IMR-90 (cell line): ENCODE data around the gene MMP27. TPM values are rescaled to one million over a fixed set of nuclear protein-coding genes. Genes with fewer than 3 reads are reported as not detected.

Experiments used
- ATAC-seq: fragments of 200-7000 bp; cut with Tn5 transposase; 2 replicates; pipeline ENCODE4 v1.9.1; 2020; ENCODE audit warnings: low read depth, mild to moderate bottlenecking, moderate library complexity
- BruUV-seq: library from RNA; stranded (reverse); fragments of 400-500 nt; replicated peaks from 2 replicates; lab custom pipeline; 2021; lab: Mats Ljungman, UMichigan
- CTCF ChIA-PET: fragments of 300-600 bp; formaldehyde crosslinking; extraction: SDS; loops from one replicate; lab custom pipeline; 2021; ENCODE audit warnings: antibody characterized with exemption; lab: Yijun Ruan, JAX
- POLR2A ChIA-PET: fragments of 300-600 bp; sonication (Branson Sonifier 250); formaldehyde crosslinking; loops from one replicate; lab custom pipeline; 2022; ENCODE audit warnings: antibody characterized with exemption; ENCODE audit not compliant: unreplicated experiment; lab: Charles Lee
- DNase-seq: peaks from one replicate; pipeline ENCODE4 v3.0.0; 2013
- H2AFZ ChIP-seq: replicated peaks from 2 replicates; pipeline ENCODE3; 2013; ENCODE audit warnings: low read length, mild to moderate bottlenecking; ENCODE audit not compliant: poor library complexity
- H2AK5ac ChIP-seq: 2 replicates; pipeline ENCODE4 v1.6.1; 2013; ENCODE audit warnings: low read depth, low read length, inconsistent platforms
- H2AK9ac ChIP-seq: replicated peaks from 2 replicates; pipeline ENCODE3; 2013; ENCODE audit warnings: mild to moderate bottlenecking, low read depth, low read length, moderate library complexity; ENCODE audit not compliant: poor library complexity
- H2BK120ac ChIP-seq: 2 replicates; pipeline ENCODE4 v1.6.1; 2013; ENCODE audit warnings: low read depth, low read length, inconsistent platforms
- H2BK15ac ChIP-seq: 3 replicates; pipeline ENCODE4 v1.6.1; 2013; ENCODE audit warnings: low read depth, low read length, inconsistent platforms
- H2BK20ac ChIP-seq: 2 replicates; pipeline ENCODE4 v1.6.1; 2013; ENCODE audit warnings: low read depth, mild to moderate bottlenecking, inconsistent platforms, low read length, moderate library complexity
- H2BK5ac ChIP-seq: 2 replicates; pipeline ENCODE4 v1.6.1; 2013; ENCODE audit warnings: mild to moderate bottlenecking, low read depth, low read length, inconsistent platforms; ENCODE audit not compliant: poor library complexity, severe bottlenecking
- H3K14ac ChIP-seq: replicated peaks from 2 replicates; pipeline ENCODE4 v1.6.1; 2013; ENCODE audit warnings: low read depth, low read length, inconsistent platforms
- H3K18ac ChIP-seq: 2 replicates; pipeline ENCODE4 v1.6.1; 2013; ENCODE audit warnings: low read depth, low read length, control low read depth
- H3K23ac ChIP-seq: 2 replicates; pipeline ENCODE4 v1.6.1; 2013; ENCODE audit warnings: low read depth, low read length, inconsistent platforms
- H3K27ac ChIP-seq: 2 replicates; pipeline ENCODE4 v1.5.1; 2013; ENCODE audit warnings: mild to moderate bottlenecking, control low read depth, low read length; ENCODE audit not compliant: insufficient read depth
- H3K27me3 ChIP-seq: 2 replicates; pipeline ENCODE4 v1.6.1; 2013; ENCODE audit warnings: low read length; ENCODE audit not compliant: control insufficient read depth, insufficient read depth
- H3K36me3 ChIP-seq: 2 replicates; pipeline ENCODE4 v1.6.1; 2013; ENCODE audit warnings: low read length, mixed read lengths; ENCODE audit not compliant: control insufficient read depth, insufficient read depth
- H3K4ac ChIP-seq: 2 replicates; pipeline ENCODE4 v1.6.1; 2013; ENCODE audit warnings: low read depth, low read length, inconsistent platforms
- H3K4me1 ChIP-seq: 2 replicates; pipeline ENCODE4 v1.6.1; 2013; ENCODE audit warnings: low read length, mixed read lengths; ENCODE audit not compliant: control insufficient read depth, insufficient read depth
- H3K4me2 ChIP-seq: 2 replicates; pipeline ENCODE4 v1.6.1; 2013; ENCODE audit warnings: low read depth, mild to moderate bottlenecking, control low read depth, low read length, moderate library complexity
- H3K4me3 ChIP-seq: 2 replicates; pipeline ENCODE4 v1.5.1; 2013; ENCODE audit warnings: low read depth, mild to moderate bottlenecking, control low read depth, low read length, moderate library complexity; ENCODE audit not compliant: insufficient read depth
- H3K56ac ChIP-seq: 2 replicates; pipeline ENCODE4 v1.6.1; 2013; ENCODE audit warnings: low read length, inconsistent platforms; ENCODE audit not compliant: insufficient read depth; ENCODE audit errors: extremely low read depth
- H3K79me1 ChIP-seq, 2 experiments: 2 replicates each; pipeline ENCODE4 v1.6.1; 2013; ENCODE audit warnings: low read length in 2 of 2, inconsistent platforms in 1 of 2, low read depth in 1 of 2
- H3K9ac ChIP-seq: 2 replicates; pipeline ENCODE4 v1.6.1; 2013; ENCODE audit warnings: low read depth, low read length, control low read depth
- H3K9me1 ChIP-seq: 2 replicates; pipeline ENCODE4 v1.6.1; 2013; ENCODE audit warnings: low read length, inconsistent platforms; ENCODE audit not compliant: insufficient read depth
- H3K9me3 ChIP-seq: 2 replicates; pipeline ENCODE4 v1.6.1; 2013; ENCODE audit warnings: low read length; ENCODE audit not compliant: control insufficient read depth, insufficient read depth
- H4K20me1 ChIP-seq: 2 replicates; pipeline ENCODE4 v1.6.1; 2013; ENCODE audit warnings: low read length, inconsistent platforms; ENCODE audit not compliant: insufficient read depth
- H4K5ac ChIP-seq: 2 replicates; pipeline ENCODE4 v1.6.1; 2013; ENCODE audit warnings: mild to moderate bottlenecking, low read depth, low read length, control low read depth
- H4K8ac ChIP-seq, 2 experiments: 2 replicates each; pipeline ENCODE4 v1.6.1; 2013; ENCODE audit warnings: low read depth in 2 of 2, low read length in 2 of 2, control low read depth in 1 of 2, inconsistent platforms in 1 of 2
- H4K91ac ChIP-seq: 2 replicates; pipeline ENCODE4 v1.6.1; 2013; ENCODE audit warnings: low read depth, low read length, inconsistent platforms; ENCODE audit not compliant: insufficient read depth
- BHLHE40 ChIP-seq: fragments of 150-350 bp; IDR thresholded peaks from 2 replicates; pipeline ENCODE4 v1.6.1; 2016; ENCODE audit warnings: mild to moderate bottlenecking, low read depth, low read length
- CEBPB ChIP-seq: IDR thresholded peaks from 2 replicates; pipeline ENCODE4 v1.6.1; 2012; ENCODE audit warnings: low read depth, low read length, improper control_type of control experiment
- CHD1 ChIP-seq: IDR thresholded peaks from 2 replicates; pipeline ENCODE4 v1.6.1; 2012; ENCODE audit warnings: low read depth, low read length, improper control_type of control experiment
- CTCF ChIP-seq: conservative IDR thresholded peaks from 2 replicates; pipeline ENCODE4 v1.5.1; 2012; ENCODE audit warnings: mild to moderate bottlenecking, low read depth, low read length, improper control_type of control experiment
- ELK1 ChIP-seq: fragments of 150-350 bp; IDR thresholded peaks from 2 replicates; pipeline ENCODE4 v1.6.1; 2016; ENCODE audit warnings: low read depth, mild to moderate bottlenecking, low read length, moderate library complexity, borderline replicate concordance
- FOS ChIP-seq: fragments of 150-350 bp; IDR thresholded peaks from 2 replicates; pipeline ENCODE4 v1.6.1; 2016; ENCODE audit warnings: low read depth, low read length
- MAFK ChIP-seq: IDR thresholded peaks from 2 replicates; pipeline ENCODE4 v1.6.1; 2012; ENCODE audit warnings: low read depth, low read length, improper control_type of control experiment
- MAZ ChIP-seq: IDR thresholded peaks from 2 replicates; pipeline ENCODE4 v1.6.1; 2012; ENCODE audit warnings: low read depth, mild to moderate bottlenecking, low read length, improper control_type of control experiment, moderate library complexity, borderline replicate concordance
- MXI1 ChIP-seq: IDR thresholded peaks from 2 replicates; pipeline ENCODE4 v1.6.1; 2012; ENCODE audit warnings: low read depth, mild to moderate bottlenecking, low read length, moderate library complexity, borderline replicate concordance
- NFE2L2 ChIP-seq: fragments of 150-350 bp; IDR thresholded peaks from 2 replicates; pipeline ENCODE4 v1.6.1; 2016; ENCODE audit warnings: low read depth, mild to moderate bottlenecking, low read length
- POLR2A ChIP-seq: IDR thresholded peaks from 2 replicates; pipeline ENCODE4 v1.6.1; 2012; ENCODE audit warnings: mild to moderate bottlenecking, low read depth, low read length
- RAD21 ChIP-seq: IDR thresholded peaks from 2 replicates; pipeline ENCODE4 v1.6.1; 2012; ENCODE audit warnings: low read length, improper control_type of control experiment
- RCOR1 ChIP-seq: IDR thresholded peaks from 2 replicates; pipeline ENCODE4 v1.6.1; 2012; ENCODE audit warnings: mild to moderate bottlenecking, low read length, improper control_type of control experiment; ENCODE audit not compliant: insufficient replicate concordance
- RFX5 ChIP-seq: IDR thresholded peaks from 2 replicates; pipeline ENCODE4 v1.8.0; 2012; ENCODE audit warnings: low read depth, mild to moderate bottlenecking, low read length, moderate library complexity
- SMC3 ChIP-seq: fragments of 150-350 bp; IDR thresholded peaks from 2 replicates; pipeline ENCODE4 v1.6.1; 2016; ENCODE audit warnings: low read depth, mild to moderate bottlenecking, antibody characterized with exemption, low read length, moderate library complexity
- USF2 ChIP-seq: fragments of 150-350 bp; IDR thresholded peaks from 2 replicates; pipeline ENCODE4 v1.6.1; 2017; ENCODE audit warnings: mild to moderate bottlenecking, antibody characterized with exemption, low read length, low read depth
- WGBS, 2 experiments: methylation state at CpG; one replicate each; pipeline versions ENCODE4 v1.1.5 to v1.1.7; 2013; ENCODE audit warnings: missing lambda C conversion rate in 2 of 2; ENCODE audit not compliant: insufficient read length in 1 of 2; ENCODE audit errors: extremely low coverage in 2 of 2; 5-methylcytosine and 5-hydroxymethylcytosine counted together
- dilution Hi-C: fragments of 300-500 bp; cut with HindIII; formaldehyde crosslinking; loops from one replicate; pipeline ENCODE4 v1.14.3; 2018; ENCODE audit warnings: low sequenced_read_pairs; ENCODE audit not compliant: unreplicated experiment
- in situ Hi-C: fragments of 300-500 bp; cut with MboI; formaldehyde crosslinking; loops from 3 replicates; pipeline ENCODE4 v1.14.3; 2019; ENCODE audit warnings: low sequenced_read_pairs, inconsistent platforms, mixed read lengths
- intact Hi-C: fragments of 100-400 bp; cut with micrococcal nuclease; formaldehyde crosslinking; loops from 2 replicates; pipeline ENCODE4 v1.10.0; 2022
- polyA plus RNA-seq, 3 experiments: library from polyadenylated mRNA; depleted of rRNA; stranded (reverse); fragments of >200 nt; gene quantifications; 2 replicates each; pipeline ENCODE4 v1.2.3, GENCODE V29; 2012; ENCODE audit warnings: low replicate concordance in 1 of 3
- total RNA-seq: library from RNA; depleted of rRNA; stranded (reverse); fragments of >200 nt; gene quantifications from 2 replicates; pipeline ENCODE4 v1.2.3, GENCODE V29; 2012

The MMP27 gene
- total and polyA plus RNA-seq, 2 of the 4 experiments (the other 2 are of a cell fraction) = not detected

- H3K56ac ChIP-seq = no peak overlapping the region
- H3K27me3 ChIP-seq = peaks cover 32% of the 10 kb centered on the region
- WGBS, 2 experiments = no CpG with 5 or more reads among the region's 1 CpG
These were observed 47.7 kb upstream of the MMP27 start for GRCh38 chr11:102753267-102753666.

More at GRCh38 chr11:102753267-102753666, 47.7 kb upstream of the MMP27 start:
- Histone ChIP-seq H4K91ac (no peak overlapping the region), H2BK5ac (no peak overlapping the region), H3K4me1 (peaks cover 1% of the 10 kb centered on the region; the same call in 1 of the 2 replicates), H3K18ac (no peak overlapping the region), H2AK5ac (no peak overlapping the region), H2AFZ (no peak overlapping the region), H2BK15ac (no peak overlapping the region), H2BK20ac (no peak overlapping the region), H4K8ac (no peak overlapping the region), H3K27ac (no peak overlapping the region), H3K9ac (no peak overlapping the region), H3K79me1 (no peaks in the 10 kb centered on the region), H3K4ac (no peak overlapping the region), H3K14ac (no peak overlapping the region), H4K20me1 (no peaks in the 10 kb centered on the region), H4K5ac (no peak overlapping the region), H3K4me2 (no peak overlapping the region), H3K36me3 (no peaks in the 10 kb centered on the region), H3K23ac (no peak overlapping the region), H3K9me3 (no peaks in the 10 kb centered on the region), H2BK120ac (no peak overlapping the region), H3K4me3 (no peak overlapping the region), H2AK9ac (no peak overlapping the region), H3K9me1 (no peaks in the 10 kb centered on the region)
- no peak for TF ChIP-seq USF2
- no peak for TF ChIP-seq CEBPB
- TF ChIP-seq MAFK = no peak
- no peak for TF ChIP-seq CHD1
- no peak for TF ChIP-seq CTCF
- no peak for TF ChIP-seq RFX5
- no peak for TF ChIP-seq RAD21
- TF ChIP-seq SMC3 = no peak
- no peak for TF ChIP-seq ELK1
- no peak for TF ChIP-seq POLR2A
- TF ChIP-seq FOS = no peak
- TF ChIP-seq BHLHE40 = no peak
- no peak for TF ChIP-seq NFE2L2
- TF ChIP-seq MXI1 = no peak
- no peak for TF ChIP-seq RCOR1
- no peak for TF ChIP-seq MAZ
- ChIA-PET POLR2A (no interaction called here), CTCF (no interaction called here)
- intact Hi-C loops (no loop called here), dilution Hi-C loops (no loop called here), in situ Hi-C loops (no loop called here)
- DNase-seq (no peak), ATAC-seq (no peak)
- BruUV-seq = no TSS peak
